Vagina (tissue), 2 donors: ENCODE results near the gene IL20.

Source experiments
- POLR2A ChIP-seq, 2 donors: fragments of 450-650 bp; IDR thresholded peaks; one replicate each; pipeline ENCODE4 v1.6.1; 2017; ENCODE audit warnings: antibody characterized with exemption in 2 of 2, mild to moderate bottlenecking in 2 of 2, moderate library complexity in 2 of 2
- POLR2AphosphoS5 ChIP-seq, 2 donors: sonication (generic); formaldehyde crosslinking; IDR thresholded peaks; one replicate each; pipeline ENCODE4 v1.9.0; 2017; ENCODE audit warnings: antibody characterized with exemption in 2 of 2, mild to moderate bottlenecking in 2 of 2, low read depth in 1 of 2; ENCODE audit not compliant: insufficient read depth in 1 of 2
- TF ChIP-seq, protein P1 (sequence below), 3 experiments: fragments of 450-650 bp in 2 of 3; fragments of 200-600 bp in 1 of 3; sonication (generic) in 1 of 3; IDR thresholded peaks; one replicate each; pipeline ENCODE4 v1.5.1; 2017 to 2019; ENCODE audit warnings: antibody characterized with exemption in 3 of 3, mild to moderate bottlenecking in 2 of 3, moderate library complexity in 2 of 3

DNA sequence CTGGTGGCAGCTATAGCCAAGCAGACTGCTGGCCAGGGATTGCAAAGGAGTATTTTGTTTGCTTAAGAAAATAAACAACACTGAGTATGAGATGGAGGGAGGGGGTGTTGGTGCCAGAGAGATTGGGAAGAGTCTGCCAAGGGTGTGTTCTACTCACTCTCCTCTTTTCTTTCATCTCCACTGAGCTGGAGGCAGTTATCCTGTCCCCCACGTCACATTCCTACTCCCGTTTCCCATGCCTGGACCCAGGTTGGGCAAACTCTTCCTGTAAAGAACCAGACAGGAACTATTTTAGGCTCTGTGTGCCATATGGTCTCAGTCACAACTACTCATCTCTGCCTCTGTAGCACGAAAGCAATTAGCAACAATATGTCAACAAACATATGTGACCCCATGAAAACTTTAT, 30.4 kb downstream of the IL20 start:
- TF ChIP-seq, protein P1, sequence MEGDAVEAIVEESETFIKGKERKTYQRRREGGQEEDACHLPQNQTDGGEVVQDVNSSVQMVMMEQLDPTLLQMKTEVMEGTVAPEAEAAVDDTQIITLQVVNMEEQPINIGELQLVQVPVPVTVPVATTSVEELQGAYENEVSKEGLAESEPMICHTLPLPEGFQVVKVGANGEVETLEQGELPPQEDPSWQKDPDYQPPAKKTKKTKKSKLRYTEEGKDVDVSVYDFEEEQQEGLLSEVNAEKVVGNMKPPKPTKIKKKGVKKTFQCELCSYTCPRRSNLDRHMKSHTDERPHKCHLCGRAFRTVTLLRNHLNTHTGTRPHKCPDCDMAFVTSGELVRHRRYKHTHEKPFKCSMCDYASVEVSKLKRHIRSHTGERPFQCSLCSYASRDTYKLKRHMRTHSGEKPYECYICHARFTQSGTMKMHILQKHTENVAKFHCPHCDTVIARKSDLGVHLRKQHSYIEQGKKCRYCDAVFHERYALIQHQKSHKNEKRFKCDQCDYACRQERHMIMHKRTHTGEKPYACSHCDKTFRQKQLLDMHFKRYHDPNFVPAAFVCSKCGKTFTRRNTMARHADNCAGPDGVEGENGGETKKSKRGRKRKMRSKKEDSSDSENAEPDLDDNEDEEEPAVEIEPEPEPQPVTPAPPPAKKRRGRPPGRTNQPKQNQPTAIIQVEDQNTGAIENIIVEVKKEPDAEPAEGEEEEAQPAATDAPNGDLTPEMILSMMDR (IDR thresholded peaks at IDR 0.05): no peak
- TF ChIP-seq POLR2A (IDR thresholded peaks at IDR 0.05): no peak
- no peak for TF ChIP-seq POLR2AphosphoS5 (IDR thresholded peaks at IDR 0.05; ENCODE audit: insufficient read depth in 1 of 2, low read depth in 1 of 2)
